Glutamatergic neuron (in vitro differentiated cells): Measurements from ENCODE around the gene CACNA1D. TPM values are rescaled to one million over a fixed set of nuclear protein-coding genes. Genes with fewer than 3 reads are reported as not detected.

Experiments used
- DNase-seq: peaks from one replicate; pipeline ENCODE4 v3.0.0; 2022
- H3K27ac Mint-ChIP-seq: one replicate; pipeline ENCODE4 v1.8.0; 2020; ENCODE audit warnings: mild to moderate bottlenecking, mixed read lengths, inconsistent platforms; ENCODE audit not compliant: unreplicated experiment
- H3K27me3 Mint-ChIP-seq: one replicate; pipeline ENCODE4 v1.8.0; 2020; ENCODE audit warnings: mild to moderate bottlenecking, moderate library complexity, mixed read lengths, inconsistent platforms; ENCODE audit not compliant: unreplicated experiment
- H3K36me3 Mint-ChIP-seq: one replicate; pipeline ENCODE4 v1.8.0; 2020; ENCODE audit warnings: mild to moderate bottlenecking, mixed read lengths, inconsistent platforms; ENCODE audit not compliant: unreplicated experiment
- H3K4me1 Mint-ChIP-seq: one replicate; pipeline ENCODE4 v1.8.0; 2020; ENCODE audit warnings: mild to moderate bottlenecking, low read depth, mixed read lengths, inconsistent platforms; ENCODE audit not compliant: unreplicated experiment
- H3K4me3 Mint-ChIP-seq: one replicate; pipeline ENCODE4 v1.8.0; 2020; ENCODE audit warnings: mild to moderate bottlenecking, mixed read lengths, inconsistent platforms; ENCODE audit not compliant: unreplicated experiment
- H3K9me3 Mint-ChIP-seq: one replicate; pipeline ENCODE4 v1.8.0; 2020; ENCODE audit warnings: mild to moderate bottlenecking, moderate library complexity, mixed read lengths, inconsistent platforms; ENCODE audit not compliant: unreplicated experiment
- total RNA-seq: library from RNA; stranded (reverse); fragmentation: NEBNext Ultra II Directional; extraction: Animal tissue kit (Norgen Biotek cat#: 25700); gene quantifications from one replicate; pipeline ENCODE4 v1.2.1, GENCODE V29; 2021; ENCODE audit not compliant: unreplicated experiment
- TF ChIP-seq, protein P1 (sequence below): fragments of 200-600 bp; sonication (generic); IDR thresholded peaks from one replicate; pipeline ENCODE4 v1.5.0; 2021; ENCODE audit not compliant: partially characterized antibody, unreplicated experiment

CACNA1D gene
- total RNA-seq, 1 donor from 2014 or later = 5.0 TPM

GRCh38 chr3:53545996-53546359 is 51.6 kb downstream of the CACNA1D start:
- peaks cover 11% of the 10 kb centered on the region for H3K4me1 Mint-ChIP-seq
- TF ChIP-seq, protein P1, sequence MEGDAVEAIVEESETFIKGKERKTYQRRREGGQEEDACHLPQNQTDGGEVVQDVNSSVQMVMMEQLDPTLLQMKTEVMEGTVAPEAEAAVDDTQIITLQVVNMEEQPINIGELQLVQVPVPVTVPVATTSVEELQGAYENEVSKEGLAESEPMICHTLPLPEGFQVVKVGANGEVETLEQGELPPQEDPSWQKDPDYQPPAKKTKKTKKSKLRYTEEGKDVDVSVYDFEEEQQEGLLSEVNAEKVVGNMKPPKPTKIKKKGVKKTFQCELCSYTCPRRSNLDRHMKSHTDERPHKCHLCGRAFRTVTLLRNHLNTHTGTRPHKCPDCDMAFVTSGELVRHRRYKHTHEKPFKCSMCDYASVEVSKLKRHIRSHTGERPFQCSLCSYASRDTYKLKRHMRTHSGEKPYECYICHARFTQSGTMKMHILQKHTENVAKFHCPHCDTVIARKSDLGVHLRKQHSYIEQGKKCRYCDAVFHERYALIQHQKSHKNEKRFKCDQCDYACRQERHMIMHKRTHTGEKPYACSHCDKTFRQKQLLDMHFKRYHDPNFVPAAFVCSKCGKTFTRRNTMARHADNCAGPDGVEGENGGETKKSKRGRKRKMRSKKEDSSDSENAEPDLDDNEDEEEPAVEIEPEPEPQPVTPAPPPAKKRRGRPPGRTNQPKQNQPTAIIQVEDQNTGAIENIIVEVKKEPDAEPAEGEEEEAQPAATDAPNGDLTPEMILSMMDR = no peak
- peaks cover 2% of the 10 kb centered on the region for H3K9me3 Mint-ChIP-seq
- H3K27ac Mint-ChIP-seq = no peak overlapping the region
- no peak overlapping the region for H3K4me3 Mint-ChIP-seq
- no peak for DNase-seq
- no peaks in the 10 kb centered on the region for H3K36me3 Mint-ChIP-seq
- no peaks in the 10 kb centered on the region for H3K27me3 Mint-ChIP-seq

DNA sequence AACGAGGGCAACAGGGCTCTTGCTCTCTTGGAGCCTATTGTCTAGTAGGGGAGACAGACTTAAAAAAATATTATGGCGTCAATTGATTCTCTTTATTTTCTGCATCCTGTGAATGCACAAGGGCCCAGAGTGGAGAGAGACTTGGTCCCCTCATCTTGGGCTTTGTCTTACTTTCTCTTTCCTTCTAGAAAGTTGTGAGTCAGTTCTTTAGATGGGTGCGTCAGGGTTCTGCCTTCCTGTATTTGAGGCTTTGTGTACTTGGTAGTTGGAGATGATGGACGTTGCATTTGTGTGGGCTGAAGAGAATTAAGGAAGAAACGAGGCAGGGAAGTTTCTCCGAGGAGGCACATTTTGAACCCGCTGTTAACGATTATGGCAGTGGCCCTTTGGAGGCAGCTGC is 52.9 kb downstream of the CACNA1D start:
- H3K27ac Mint-ChIP-seq = no peak overlapping the region

DNA sequence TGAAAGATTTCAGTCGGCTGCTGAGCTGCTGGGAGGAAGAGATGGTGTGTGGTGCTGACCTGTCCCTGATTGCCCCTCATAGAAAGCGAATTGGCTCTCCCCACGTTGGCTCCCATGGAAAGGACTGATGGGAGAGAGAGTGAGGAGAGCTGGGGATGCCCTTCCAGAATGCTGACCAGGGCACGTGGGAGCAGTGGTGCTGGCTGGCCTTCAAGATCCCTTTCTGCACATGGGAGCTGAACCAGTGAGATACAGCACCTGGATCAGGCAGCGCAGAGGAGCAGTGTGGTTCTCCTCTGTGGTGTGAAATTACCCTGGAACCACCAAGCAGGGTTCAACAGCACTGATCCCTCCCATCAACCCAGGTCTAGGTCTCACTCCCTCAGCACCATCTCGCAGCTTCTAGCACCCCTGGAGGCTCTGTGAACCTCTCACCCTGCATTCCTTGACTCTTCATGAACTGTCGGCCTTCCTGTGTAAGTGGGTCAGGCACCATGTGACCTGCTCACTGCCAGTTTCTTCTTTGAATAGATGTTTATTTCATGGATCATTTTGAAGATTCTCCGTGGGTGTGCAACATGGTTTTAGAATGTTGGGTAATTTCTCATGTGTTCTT is 55.7 kb downstream of the CACNA1D start:
- TF ChIP-seq, protein P1 = no peak
- H3K9me3 Mint-ChIP-seq = peaks cover 2% of the 10 kb centered on the region
- H3K27me3 Mint-ChIP-seq = no peaks in the 10 kb centered on the region
- H3K4me3 Mint-ChIP-seq = no peak overlapping the region
- DNase-seq = no peak
- peaks cover 10% of the 10 kb centered on the region for H3K4me1 Mint-ChIP-seq
- H3K36me3 Mint-ChIP-seq = no peaks in the 10 kb centered on the region
- no peak overlapping the region for H3K27ac Mint-ChIP-seq

More for the DNA sequence above, 52.9 kb downstream of the CACNA1D start:
- Mint-ChIP-seq H3K4me3 (no peak overlapping the region), H3K27me3 (no peaks in the 10 kb centered on the region), H3K9me3 (peaks cover 2% of the 10 kb centered on the region), H3K36me3 (no peaks in the 10 kb centered on the region), H3K4me1 (peaks cover 11% of the 10 kb centered on the region)
- TF ChIP-seq, protein P1 = no peak
- no peak for DNase-seq

DNA sequence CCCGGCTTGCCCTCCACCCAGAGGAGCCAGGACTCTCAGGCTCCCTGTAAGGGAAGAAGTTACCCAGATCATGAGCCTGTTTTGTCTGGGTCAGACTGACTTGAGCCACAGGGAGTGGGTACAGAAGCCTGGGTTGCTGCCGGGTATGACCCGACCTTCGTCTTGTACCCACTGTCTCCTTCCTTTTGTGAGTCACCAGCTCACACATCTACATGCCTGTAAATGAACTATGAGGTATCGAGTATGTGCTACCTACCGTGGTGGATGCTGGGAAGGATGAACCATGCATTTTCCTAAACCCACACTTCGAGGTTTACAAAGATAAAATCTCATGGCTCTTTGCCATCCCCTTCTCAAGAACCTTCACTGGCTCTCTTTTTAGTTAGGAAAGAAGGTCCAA is 56.9 kb downstream of the CACNA1D start:
- no peak overlapping the region for H3K27ac Mint-ChIP-seq
- H3K27me3 Mint-ChIP-seq = no peaks in the 10 kb centered on the region
- H3K4me3 Mint-ChIP-seq = no peak overlapping the region
- DNase-seq = no peak
- H3K36me3 Mint-ChIP-seq = no peaks in the 10 kb centered on the region
- H3K9me3 Mint-ChIP-seq = peaks cover 2% of the 10 kb centered on the region
- TF ChIP-seq, protein P1 = no peak
- H3K4me1 Mint-ChIP-seq = peaks cover 2% of the 10 kb centered on the region

GRCh38 chr3:53552730-53553129 is 58.3 kb downstream of the CACNA1D start:
- H3K9me3 Mint-ChIP-seq = peaks cover 2% of the 10 kb centered on the region
- TF ChIP-seq, protein P1 = no peak
- no peak overlapping the region for H3K27ac Mint-ChIP-seq
- no peaks in the 10 kb centered on the region for H3K4me1 Mint-ChIP-seq
- H3K27me3 Mint-ChIP-seq = no peaks in the 10 kb centered on the region
- no peaks in the 10 kb centered on the region for H3K36me3 Mint-ChIP-seq
- DNase-seq = no peak
- no peak overlapping the region for H3K4me3 Mint-ChIP-seq
